Measurements from ENCODE around the gene CEP112. TPM values are rescaled to one million over a fixed set of nuclear protein-coding genes. Genes with fewer than 3 reads are reported as not detected.

Gene CEP112
- total RNA-seq, 1 donor from 2014 or later, result 21.8 TPM

DNA sequence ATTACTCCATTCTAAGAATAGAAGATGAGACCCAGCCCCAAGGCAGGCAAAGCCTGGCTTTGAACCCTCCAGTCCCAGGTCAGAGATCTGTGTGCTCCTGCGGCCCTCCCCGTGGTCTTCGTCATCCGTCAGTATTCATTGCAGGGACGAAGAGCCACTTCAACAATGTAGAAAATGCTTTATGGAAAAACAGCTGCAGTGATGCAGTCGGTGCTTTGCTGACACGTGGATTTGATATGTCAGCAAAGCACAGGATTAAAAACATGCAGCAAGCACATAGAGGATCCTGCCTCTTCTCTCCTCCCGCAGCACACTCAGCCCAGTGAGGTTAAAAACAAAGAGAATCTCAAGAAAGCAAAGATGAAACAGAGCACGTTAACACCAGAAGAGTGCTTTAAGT is 513.4 kb downstream of the CEP112 start:
- TF ChIP-seq, protein P1, sequence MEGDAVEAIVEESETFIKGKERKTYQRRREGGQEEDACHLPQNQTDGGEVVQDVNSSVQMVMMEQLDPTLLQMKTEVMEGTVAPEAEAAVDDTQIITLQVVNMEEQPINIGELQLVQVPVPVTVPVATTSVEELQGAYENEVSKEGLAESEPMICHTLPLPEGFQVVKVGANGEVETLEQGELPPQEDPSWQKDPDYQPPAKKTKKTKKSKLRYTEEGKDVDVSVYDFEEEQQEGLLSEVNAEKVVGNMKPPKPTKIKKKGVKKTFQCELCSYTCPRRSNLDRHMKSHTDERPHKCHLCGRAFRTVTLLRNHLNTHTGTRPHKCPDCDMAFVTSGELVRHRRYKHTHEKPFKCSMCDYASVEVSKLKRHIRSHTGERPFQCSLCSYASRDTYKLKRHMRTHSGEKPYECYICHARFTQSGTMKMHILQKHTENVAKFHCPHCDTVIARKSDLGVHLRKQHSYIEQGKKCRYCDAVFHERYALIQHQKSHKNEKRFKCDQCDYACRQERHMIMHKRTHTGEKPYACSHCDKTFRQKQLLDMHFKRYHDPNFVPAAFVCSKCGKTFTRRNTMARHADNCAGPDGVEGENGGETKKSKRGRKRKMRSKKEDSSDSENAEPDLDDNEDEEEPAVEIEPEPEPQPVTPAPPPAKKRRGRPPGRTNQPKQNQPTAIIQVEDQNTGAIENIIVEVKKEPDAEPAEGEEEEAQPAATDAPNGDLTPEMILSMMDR (IDR thresholded peaks at IDR 0.05), result no peak
- peaks cover 17% of the 10 kb centered on the region for H3K4me1 Mint-ChIP-seq (ENCODE audit: low read depth)
- H3K9me3 Mint-ChIP-seq (ENCODE audit: low read depth), result peaks cover 5% of the 10 kb centered on the region
- H3K4me3 Mint-ChIP-seq (ENCODE audit: unreplicated experiment), result no peak overlapping the region
- H3K27me3 Mint-ChIP-seq (ENCODE audit: low read depth), result no peaks in the 10 kb centered on the region
- H3K27ac Mint-ChIP-seq (ENCODE audit: unreplicated experiment), result no peak overlapping the region
- H3K36me3 Mint-ChIP-seq (ENCODE audit: low read depth), result peaks cover 4% of the 10 kb centered on the region
- DNase-seq (ENCODE audit: low spot score), result no peak

DNA sequence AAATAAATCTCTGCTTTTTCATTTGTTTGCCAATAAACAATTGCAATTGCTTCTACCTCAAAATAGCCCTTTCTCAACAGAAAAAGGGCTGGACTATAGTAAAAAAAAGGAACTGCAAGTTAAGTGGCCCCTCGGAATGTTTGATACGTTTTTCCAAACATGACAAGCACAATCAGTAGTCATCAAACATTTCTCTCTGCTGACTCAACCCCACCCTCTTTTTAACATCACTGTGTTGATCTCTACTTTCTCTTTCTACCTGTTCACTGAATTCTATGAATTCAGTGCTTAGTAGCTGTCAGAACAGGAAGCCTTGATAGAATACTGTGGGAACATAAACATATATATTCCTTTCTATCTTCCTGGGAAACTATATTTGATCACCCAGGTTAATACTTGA is 514.0 kb downstream of the CEP112 start:
- TF ChIP-seq, protein P1 (IDR thresholded peaks at IDR 0.05), result no peak
- Mint-ChIP-seq H3K36me3 (ENCODE audit: low read depth) (peaks cover 4% of the 10 kb centered on the region), H3K4me1 (ENCODE audit: low read depth) (peaks cover 17% of the 10 kb centered on the region), H3K9me3 (ENCODE audit: low read depth) (peaks cover 5% of the 10 kb centered on the region), H3K27me3 (ENCODE audit: low read depth) (no peaks in the 10 kb centered on the region), H3K4me3 (ENCODE audit: unreplicated experiment) (no peak overlapping the region), H3K27ac (ENCODE audit: unreplicated experiment) (no peak overlapping the region)
- DNase-seq (ENCODE audit: low spot score), result no peak

DNA sequence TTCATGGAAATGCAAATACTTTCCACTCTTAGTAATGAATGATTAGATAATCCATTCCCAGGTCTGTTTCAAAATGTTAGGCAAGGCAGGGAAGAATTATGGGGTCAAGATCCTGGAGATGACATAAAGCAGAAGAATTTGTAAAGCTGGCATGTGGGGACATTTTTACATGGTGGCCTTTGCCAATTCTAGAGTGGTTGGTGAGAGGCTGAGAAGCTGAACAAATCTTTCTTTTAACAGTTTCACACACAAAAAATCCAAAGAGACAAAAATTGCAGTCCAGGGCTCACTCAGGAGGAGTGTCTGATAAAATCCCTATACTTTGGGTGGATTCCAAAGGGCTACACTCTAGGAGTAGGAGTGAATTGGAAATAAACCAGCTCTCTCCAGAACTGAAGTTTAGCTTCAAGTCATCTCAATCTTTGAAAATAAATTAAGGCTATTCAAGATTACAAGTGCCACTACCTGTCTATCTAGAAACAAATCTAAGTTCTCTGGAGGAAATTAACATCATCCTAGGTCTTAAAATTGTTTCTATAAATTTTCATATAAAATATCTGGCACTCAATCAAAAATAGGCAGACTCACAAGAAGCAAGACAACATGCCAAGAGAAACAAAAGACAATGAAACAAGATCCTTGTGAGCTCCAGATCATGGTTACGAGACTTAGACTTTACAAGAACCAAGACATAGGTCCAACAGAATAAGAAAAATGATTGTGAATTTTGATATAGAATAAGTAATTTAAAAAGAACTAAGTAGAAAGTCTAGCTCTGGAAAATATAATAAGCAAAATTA is 517.5 kb downstream of the CEP112 start:
- TF ChIP-seq, protein P1 (IDR thresholded peaks at IDR 0.05), result no peak
- no peak for DNase-seq (ENCODE audit: low spot score)
- Mint-ChIP-seq H3K27me3 (ENCODE audit: low read depth) (no peaks in the 10 kb centered on the region), H3K36me3 (ENCODE audit: low read depth) (peaks cover 2% of the 10 kb centered on the region), H3K9me3 (ENCODE audit: low read depth) (peaks cover 5% of the 10 kb centered on the region), H3K27ac (ENCODE audit: unreplicated experiment) (peak overlapping the region; percentile 14), H3K4me1 (ENCODE audit: low read depth) (peaks cover 14% of the 10 kb centered on the region), H3K4me3 (ENCODE audit: unreplicated experiment) (no peak overlapping the region)

DNA sequence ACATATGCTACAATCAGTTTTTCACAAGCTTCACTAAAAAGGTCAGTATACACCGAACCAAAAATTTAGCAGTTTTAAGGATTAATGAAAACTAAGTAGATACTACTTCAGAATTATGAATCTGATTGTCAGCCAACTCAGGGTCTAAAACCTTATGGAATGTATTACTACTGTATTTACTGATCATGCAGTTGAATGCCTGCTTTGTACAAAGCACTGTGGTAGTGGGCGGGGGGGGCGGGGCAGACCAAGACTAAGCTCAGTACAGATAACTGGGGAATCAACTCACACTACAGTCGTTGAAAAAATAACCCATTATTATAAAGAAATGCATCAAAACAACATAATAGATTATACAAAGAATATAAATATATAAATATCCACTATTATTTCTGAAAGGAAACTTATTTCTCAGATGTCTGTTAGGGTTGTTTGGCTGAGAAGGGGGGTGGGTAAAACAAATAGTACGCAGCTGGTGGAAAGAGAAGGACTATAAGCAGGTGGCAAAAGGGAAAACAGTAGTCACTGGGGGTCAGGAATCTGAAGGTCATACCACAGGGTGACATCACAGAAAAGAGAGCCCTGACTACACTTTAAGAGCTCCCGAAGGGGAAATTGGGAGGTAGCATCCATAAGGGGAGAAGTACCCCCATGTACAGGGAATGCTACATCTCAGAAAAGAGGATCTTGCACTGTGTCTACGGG is 521.1 kb downstream of the CEP112 start:
- no peaks in the 10 kb centered on the region for H3K27me3 Mint-ChIP-seq (ENCODE audit: low read depth)
- H3K9me3 Mint-ChIP-seq (ENCODE audit: low read depth), result peaks cover 5% of the 10 kb centered on the region
- H3K4me1 Mint-ChIP-seq (ENCODE audit: low read depth), result peaks cover 15% of the 10 kb centered on the region
- H3K4me3 Mint-ChIP-seq (ENCODE audit: unreplicated experiment), result no peak overlapping the region
- H3K36me3 Mint-ChIP-seq (ENCODE audit: low read depth), result peaks cover 2% of the 10 kb centered on the region
- DNase-seq (ENCODE audit: low spot score), result no peak
- H3K27ac Mint-ChIP-seq (ENCODE audit: unreplicated experiment), result no peak overlapping the region
- TF ChIP-seq, protein P1 (IDR thresholded peaks at IDR 0.05), result no peak

DNA sequence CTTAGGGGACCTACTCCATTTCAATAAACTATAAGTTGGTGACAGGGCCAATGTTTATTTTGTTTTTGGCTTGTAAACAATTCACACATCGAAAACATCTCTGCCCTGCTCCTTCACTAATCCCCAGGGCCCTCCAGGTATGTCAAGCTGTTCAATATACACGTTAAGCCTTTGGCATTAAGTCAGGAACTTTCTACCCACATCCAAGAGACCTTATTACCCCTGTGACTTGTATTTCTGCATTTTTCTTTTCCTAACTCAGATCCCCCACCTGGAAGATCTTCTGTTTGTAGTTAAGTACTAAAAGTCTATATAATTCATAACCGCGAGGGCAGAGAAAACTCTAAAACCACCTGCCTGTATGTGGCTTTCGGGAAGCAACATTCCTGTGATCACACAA is 523.7 kb downstream of the CEP112 start:
- Mint-ChIP-seq H3K27me3 (ENCODE audit: low read depth) (no peaks in the 10 kb centered on the region), H3K9me3 (ENCODE audit: low read depth) (no peaks in the 10 kb centered on the region), H3K27ac (ENCODE audit: unreplicated experiment) (no peak overlapping the region), H3K4me1 (ENCODE audit: low read depth) (peaks cover 8% of the 10 kb centered on the region), H3K4me3 (ENCODE audit: unreplicated experiment) (no peak overlapping the region), H3K36me3 (ENCODE audit: low read depth) (no peaks in the 10 kb centered on the region)
- TF ChIP-seq, protein P1 (IDR thresholded peaks at IDR 0.05), result no peak
- no peak for DNase-seq (ENCODE audit: low spot score)
